Stomach (tissue), 9 donors: ENCODE measurements around the gene HINT1. TPM values are rescaled to one million over a fixed set of nuclear protein-coding genes. Genes with fewer than 3 reads are reported as not detected.
A peak's percentile ranks its signal among the peaks of the same experiment; 100 is the strongest.

Experiments used
- DNase-seq, 2 donors: peaks; one replicate each; pipeline versions ENCODE4 v3.0.0 to v3.0.0-alpha.2; 2013 to 2019
- H3K27ac ChIP-seq, 5 donors: fragments of 200-600 bp in 4 of 5; sonication (generic) in 4 of 5; one replicate each; pipeline ENCODE4 v1.5.1; 2013 to 2019; ENCODE audit warnings: mild to moderate bottlenecking in 1 of 5, moderate library complexity in 1 of 5
- H3K27me3 ChIP-seq, 3 donors: fragments of 200-600 bp; sonication (generic); one replicate each; pipeline ENCODE4 v1.5.1; 2017 to 2019; ENCODE audit warnings: mixed run types in 1 of 3
- H3K36me3 ChIP-seq, 4 donors: fragments of 200-600 bp; sonication (generic); 1 replicate in 3 of 4; 2 replicates in 1 of 4; pipeline ENCODE4 v1.5.1; 2016 to 2019
- H3K4me1 ChIP-seq, 4 donors: fragments of 200-600 bp; sonication (generic); one replicate each; pipeline ENCODE4 v1.5.1; 2016 to 2019
- H3K4me3 ChIP-seq, 4 donors: fragments of 200-600 bp; sonication (generic) in 3 of 4; one replicate each; pipeline ENCODE4 v1.5.1; 2016 to 2019; ENCODE audit warnings: mild to moderate bottlenecking in 1 of 4
- H3K9me3 ChIP-seq, 4 donors: fragments of 200-600 bp; sonication (generic); one replicate each; pipeline ENCODE4 v1.5.1; 2016 to 2019
- CTCF ChIP-seq, 7 experiments: fragments of 450-650 bp in 4 of 7; fragments of 200-600 bp in 3 of 7; sonication (generic) in 3 of 7; IDR thresholded peaks; one replicate each; pipeline ENCODE4 v1.5.1; 2016 to 2019; ENCODE audit warnings: antibody characterized with exemption in 7 of 7, control low read depth in 2 of 7, mild to moderate bottlenecking in 1 of 7
- EP300 ChIP-seq: sonication (generic); formaldehyde crosslinking; IDR thresholded peaks from one replicate; pipeline ENCODE4 v1.6.1; 2017; ENCODE audit warnings: antibody characterized with exemption
- POLR2A ChIP-seq, 4 donors: fragments of 450-650 bp; IDR thresholded peaks; one replicate each; pipeline ENCODE4 v1.6.1; 2016; ENCODE audit warnings: antibody characterized with exemption in 4 of 4, control low read depth in 2 of 4, mild to moderate bottlenecking in 1 of 4, moderate library complexity in 1 of 4
- POLR2AphosphoS5 ChIP-seq, 3 donors: sonication (generic); formaldehyde crosslinking; IDR thresholded peaks; one replicate each; pipeline ENCODE4 v1.6.1; 2016; ENCODE audit warnings: antibody characterized with exemption in 3 of 3
- WGBS, 5 donors: extraction: QIAGEN DNeasy Blood & Tissue Kit in 3 of 5; methylation state at CpG; one replicate each; pipeline versions ENCODE4 v1.1.5 to v1.1.7; 2013 to 2018; 5-methylcytosine and 5-hydroxymethylcytosine counted together
- intact Hi-C: fragments of 100-400 bp; cut with DNase I; formaldehyde crosslinking; loops from one replicate; pipeline ENCODE4 v1.15.1; 2023; ENCODE audit warnings: low total_unique reads
- polyA plus RNA-seq, 3 donors: library from polyadenylated mRNA; stranded (reverse); fragments of 200-250 nt; gene quantifications; one replicate each; pipeline ENCODE4 v1.2.3, GENCODE V29; 2013
- total RNA-seq, 5 donors: library from RNA; depleted of rRNA; stranded (reverse); fragments of >200 nt; gene quantifications; one replicate each; pipeline versions ENCODE4 v1.1.0 to v1.2.3, GENCODE V29; 2014 to 2016
- donor health status: healthy with polysubstance abuse.
- donor health status: Bipolar disorder and iron deficiency.
- donor health status: healthy.

Gene HINT1
- total and polyA plus RNA-seq, 8 donors: 120 to 683 (median 247) TPM

GRCh38 chr5:131185523-131186104 is 20.6 kb upstream of the HINT1 start:
- no peak for TF ChIP-seq POLR2AphosphoS5 (IDR thresholded peaks at IDR 0.05)
- no peak for TF ChIP-seq POLR2A (IDR thresholded peaks at IDR 0.05)
- Histone ChIP-seq H3K4me3 (no peak overlapping the region), H3K36me3 (peaks cover 3 to 28% (median 18%) of the 10 kb centered on the region in 4 donors), H3K9me3 (no peaks in the 10 kb centered on the region), H3K4me1 (no peaks in the 10 kb centered on the region), H3K27ac (no peak overlapping the region), H3K27me3 (no peaks in the 10 kb centered on the region)
- intact Hi-C loops: no loop called here
- DNase-seq: no peak

- Histone ChIP-seq H3K4me3 (no peak overlapping the region), H3K4me1 (no peaks in the 10 kb centered on the region), H3K9me3 (no peaks in the 10 kb centered on the region), H3K27ac (no peak overlapping the region), H3K36me3 (peaks cover 0 to 16% (median 12%) of the 10 kb centered on the region in 4 donors), H3K27me3 (no peaks in the 10 kb centered on the region)
- TF ChIP-seq CTCF (IDR thresholded peaks at IDR 0.05): no peak
- no peak for TF ChIP-seq POLR2AphosphoS5 (IDR thresholded peaks at IDR 0.05)
- TF ChIP-seq EP300: no peak
- no peak for TF ChIP-seq POLR2A (IDR thresholded peaks at IDR 0.05)
- no peak for DNase-seq
- intact Hi-C loops: no loop called here
Observed at GRCh38 chr5:131182839-131183238, 17.8 kb upstream of the HINT1 start.

- intact Hi-C loops: no loop called here
- Histone ChIP-seq H3K27me3 (no peaks in the 10 kb centered on the region), H3K27ac (no peak overlapping the region)
Observed at GRCh38 chr5:131180407-131180806, 15.4 kb upstream of the HINT1 start.

GRCh38 chr5:131171276-131171810 is 6.3 kb upstream of the HINT1 start:
- peak overlapping the region; percentile 57 to 67 (median 64) for H3K4me3 ChIP-seq
- no peak for TF ChIP-seq CTCF (IDR thresholded peaks at IDR 0.05)
- TF ChIP-seq POLR2AphosphoS5 (IDR thresholded peaks at IDR 0.05): no peak
- no peak for TF ChIP-seq POLR2A (IDR thresholded peaks at IDR 0.05)
- no peaks in the 10 kb centered on the region for H3K9me3 ChIP-seq
- DNase-seq: peak in 1 of 2 donors; percentile 30
- intact Hi-C loops: no loop called here
- peak overlapping the region; percentile 61 to 88 (median 79) for H3K27ac ChIP-seq
- H3K4me1 ChIP-seq: peaks cover 7 to 21% (median 18%) of the 10 kb centered on the region in 4 donors
- WGBS, 5 donors: 1 to 3% (median 1%) methylated on average over 11 of the region's 11 CpGs
- no peaks in the 10 kb centered on the region for H3K27me3 ChIP-seq
- H3K36me3 ChIP-seq: no peaks in the 10 kb centered on the region

More at GRCh38 chr5:131180407-131180806, 15.4 kb upstream of the HINT1 start:
- H3K4me3 ChIP-seq: no peak overlapping the region
- TF ChIP-seq POLR2A (IDR thresholded peaks at IDR 0.05) (no peak), EP300 (no peak), CTCF (IDR thresholded peaks at IDR 0.05) (no peak), POLR2AphosphoS5 (IDR thresholded peaks at IDR 0.05) (no peak)
- no peak for DNase-seq
- no peaks in the 10 kb centered on the region for H3K9me3 ChIP-seq
- H3K4me1 ChIP-seq: no peaks in the 10 kb centered on the region
- H3K36me3 ChIP-seq: peaks cover 0 to 10% (median 5%) of the 10 kb centered on the region in 4 donors
